GM12891 (cell line): Measurements from ENCODE around the gene EVX1.

Experiments
- DNase-seq: peaks from one replicate; pipeline ENCODE4 v3.0.0; 2011; ENCODE audit warnings: low spot score; ENCODE audit not compliant: insufficient read length
- FAIRE-seq: peaks from 2 replicates; lab custom pipeline; 2011; peaks lifted over from hg19 to GRCh38; lab: Jason Lieb, UNC
- PAX5 ChIP-seq: IDR thresholded peaks from 2 replicates; pipeline ENCODE4 v1.6.1; 2011; ENCODE audit warnings: low read length, moderate library complexity, mild to moderate bottlenecking; ENCODE audit not compliant: insufficient read depth, severe bottlenecking
- POLR2A ChIP-seq: IDR thresholded peaks from 2 replicates; pipeline ENCODE4 v1.6.1; 2011; ENCODE audit warnings: low read depth, low read length, control low read depth
- POLR2AphosphoS5 ChIP-seq: IDR thresholded peaks from 2 replicates; pipeline ENCODE4 v1.6.1; 2011; ENCODE audit warnings: low read depth, low read length, control low read depth
- POU2F2 ChIP-seq: IDR thresholded peaks from 2 replicates; pipeline ENCODE4 v1.6.1; 2011; ENCODE audit warnings: low read depth, mild to moderate bottlenecking, control low read depth, low read length, moderate library complexity
- SPI1 ChIP-seq: IDR thresholded peaks from 2 replicates; pipeline ENCODE4 v1.6.1; 2011; ENCODE audit warnings: low read depth, low read length, control low read depth
- TAF1 ChIP-seq: IDR thresholded peaks from 2 replicates; pipeline ENCODE4 v1.6.1; 2011; ENCODE audit warnings: low read depth, low read length, control low read depth

Gene EVX1

GRCh38 chr7:27242154-27242553, 448 bp upstream of the EVX1 start:
- no peak for FAIRE-seq
- no peak for TF ChIP-seq PAX5
- TF ChIP-seq TAF1, result no peak
- no peak for TF ChIP-seq POLR2AphosphoS5
- no peak for TF ChIP-seq POLR2A
- DNase-seq, result no peak

- TF ChIP-seq POU2F2 (no peak), POLR2AphosphoS5 (no peak), TAF1 (no peak), PAX5 (no peak), SPI1 (no peak), POLR2A (no peak)
- no peak for FAIRE-seq
- no peak for DNase-seq
Measured at GRCh38 chr7:27243340-27244163, 950 bp downstream of the EVX1 start.

- no peak for DNase-seq
- TF ChIP-seq SPI1 (no peak), POU2F2 (no peak), TAF1 (no peak), POLR2A (no peak), PAX5 (no peak), POLR2AphosphoS5 (no peak)
- no peak for FAIRE-seq
Measured at GRCh38 chr7:27244488-27245123, 2.0 kb downstream of the EVX1 start.

- TF ChIP-seq PAX5, result no peak
- TF ChIP-seq POLR2A, result no peak
- TF ChIP-seq SPI1, result no peak
- TF ChIP-seq POLR2AphosphoS5, result no peak
- TF ChIP-seq TAF1, result no peak
- no peak for TF ChIP-seq POU2F2
- FAIRE-seq, result no peak
- DNase-seq, result no peak
Measured at GRCh38 chr7:27245124-27245797, 2.7 kb downstream of the EVX1 start.

- DNase-seq, result no peak
- no peak for FAIRE-seq
- TF ChIP-seq POLR2A (no peak), POLR2AphosphoS5 (no peak), PAX5 (no peak), POU2F2 (no peak), TAF1 (no peak), SPI1 (no peak)
Measured at GRCh38 chr7:27245798-27246691, 3.4 kb downstream of the EVX1 start.

- no peak for FAIRE-seq
- no peak for DNase-seq
- TF ChIP-seq POU2F2, result no peak
- no peak for TF ChIP-seq TAF1
- TF ChIP-seq POLR2AphosphoS5, result no peak
Measured at GRCh38 chr7:27247000-27247399, 4.4 kb downstream of the EVX1 start.

- DNase-seq, result no peak
- TF ChIP-seq TAF1, result no peak
- TF ChIP-seq POU2F2, result no peak
- FAIRE-seq, result no peak
Measured at GRCh38 chr7:27247452-27248426, 5.1 kb downstream of the EVX1 start.

GRCh38 chr7:27248427-27248806, 5.8 kb downstream of the EVX1 start:
- DNase-seq (no peak), FAIRE-seq (no peak)
- TF ChIP-seq TAF1, result no peak
- TF ChIP-seq POLR2AphosphoS5, result no peak
- TF ChIP-seq POU2F2, result no peak
- no peak for TF ChIP-seq POLR2A
- TF ChIP-seq PAX5, result no peak
- TF ChIP-seq SPI1, result no peak
